CD14-positive monocyte (primary cell): ENCODE measurements around the gene KRTAP4-7. TPM values are rescaled to one million over a fixed set of nuclear protein-coding genes. Genes with fewer than 3 reads are reported as not detected.
"Not testable (repeated sequence)": the region's sequence is repeated elsewhere in the genome, so short reads cannot be mapped to it uniquely, and the experiment has no call there.

ENCODE experiments used
- DNase-seq, 3 donors: peaks; one replicate each; pipeline ENCODE4 v3.0.0-alpha.2; 2011 to 2022
- H2AFZ ChIP-seq: 2 replicates; pipeline ENCODE4 v1.6.0; 2012; ENCODE audit warnings: mild to moderate bottlenecking, low read depth, low read length, inconsistent platforms; ENCODE audit not compliant: insufficient read depth, poor library complexity, severe bottlenecking
- H3K27ac ChIP-seq, 2 donors: 1 replicate in 1 of 2; 2 replicates in 1 of 2; pipeline ENCODE4 v1.5.1; 2012 to 2013; ENCODE audit warnings: low read length in 2 of 2, control low read depth in 1 of 2, inconsistent platforms in 1 of 2, low read depth in 1 of 2, mild to moderate bottlenecking in 1 of 2
- H3K27me3 ChIP-seq, 2 donors: one replicate each; pipeline versions ENCODE4 v1.6.0 to v1.6.1; 2011 to 2013; ENCODE audit warnings: low read length in 2 of 2; ENCODE audit not compliant: control insufficient read depth in 2 of 2, insufficient read depth in 2 of 2
- H3K36me3 ChIP-seq, 2 donors: replicated peaks in 1 of 2; 1 replicate in 1 of 2; 2 replicates in 1 of 2; pipeline versions ENCODE4 v1.5.1 to v1.6.1; 2012 to 2013; ENCODE audit warnings: low read length in 2 of 2, control low read depth in 1 of 2, inconsistent platforms in 1 of 2, mild to moderate bottlenecking in 1 of 2; ENCODE audit not compliant: insufficient read depth in 2 of 2, control insufficient read depth in 1 of 2
- H3K4me1 ChIP-seq, 2 donors: 1 replicate in 1 of 2; 2 replicates in 1 of 2; pipeline versions ENCODE4 v1.5.1 to v1.6.1; 2012 to 2013; ENCODE audit warnings: low read length in 2 of 2, control low read depth in 1 of 2, inconsistent platforms in 1 of 2, mild to moderate bottlenecking in 1 of 2, moderate library complexity in 1 of 2; ENCODE audit not compliant: insufficient read depth in 2 of 2, control insufficient read depth in 1 of 2
- H3K4me2 ChIP-seq: replicated peaks from 2 replicates; pipeline ENCODE3; 2012; ENCODE audit warnings: low read length, moderate library complexity, mild to moderate bottlenecking; ENCODE audit not compliant: poor library complexity, severe bottlenecking; ENCODE audit errors: extremely low read depth
- H3K4me3 ChIP-seq, 3 experiments: fragments of 200-600 bp in 1 of 3; sonication (generic) in 1 of 3; replicated peaks in 1 of 3; 1 replicate in 2 of 3; 2 replicates in 1 of 3; pipeline ENCODE4 v1.5.1; 2011 to 2013; ENCODE audit warnings: low read length in 3 of 3, mild to moderate bottlenecking in 3 of 3, control low read depth in 2 of 3, low read depth in 2 of 3, inconsistent platforms in 1 of 3, moderate library complexity in 1 of 3
- H3K79me2 ChIP-seq: 2 replicates; pipeline ENCODE4 v1.6.0; 2012; ENCODE audit warnings: mild to moderate bottlenecking, control low read depth, inconsistent platforms, low read length, moderate library complexity; ENCODE audit not compliant: insufficient read depth
- H3K9ac ChIP-seq: 2 replicates; pipeline ENCODE4 v1.6.0; 2017; ENCODE audit warnings: low read length, mild to moderate bottlenecking; ENCODE audit not compliant: insufficient read depth, poor library complexity, severe bottlenecking
- H3K9me3 ChIP-seq, 2 donors: replicated peaks in 1 of 2; 1 replicate in 1 of 2; 2 replicates in 1 of 2; pipeline versions ENCODE4 v1.5.1 to v1.6.1; 2012 to 2013; ENCODE audit warnings: low read length in 2 of 2, control low read depth in 1 of 2; ENCODE audit not compliant: control insufficient read depth in 1 of 2, insufficient read depth in 1 of 2
- H4K20me1 ChIP-seq: 2 replicates; pipeline ENCODE4 v1.6.0; 2012; ENCODE audit warnings: mild to moderate bottlenecking, low read length, control low read depth, moderate library complexity; ENCODE audit not compliant: insufficient read depth
- H3K27ac Mint-ChIP-seq, 7 donors: one replicate each; pipeline ENCODE4 v1.8.0; 2020; ENCODE audit warnings: mild to moderate bottlenecking in 7 of 7, mixed read lengths in 7 of 7, moderate library complexity in 6 of 7, inconsistent platforms in 2 of 7
- H3K27me3 Mint-ChIP-seq, 3 donors: one replicate each; pipeline ENCODE4 v1.8.0; 2021 to 2022; ENCODE audit warnings: low read depth in 3 of 3, mild to moderate bottlenecking in 3 of 3, mixed read lengths in 3 of 3, moderate library complexity in 3 of 3, inconsistent platforms in 1 of 3
- H3K36me3 Mint-ChIP-seq, 2 donors: one replicate each; pipeline ENCODE4 v1.8.0; 2020; ENCODE audit warnings: mixed read lengths in 2 of 2, inconsistent platforms in 1 of 2, mild to moderate bottlenecking in 1 of 2
- H3K4me1 Mint-ChIP-seq: one replicate; pipeline ENCODE4 v1.8.0; 2020; ENCODE audit warnings: mild to moderate bottlenecking, mixed read lengths
- H3K4me3 Mint-ChIP-seq, 2 donors: one replicate each; pipeline ENCODE4 v1.8.0; 2020; ENCODE audit warnings: mild to moderate bottlenecking in 2 of 2, mixed read lengths in 2 of 2, moderate library complexity in 1 of 2
- H3K9me3 Mint-ChIP-seq, 7 donors: one replicate each; pipeline ENCODE4 v1.8.0; 2020 to 2022; ENCODE audit warnings: mixed read lengths in 7 of 7, mild to moderate bottlenecking in 6 of 7, moderate library complexity in 6 of 7, inconsistent platforms in 2 of 7
- CTCF ChIP-seq: fragments of 200-600 bp; IDR thresholded peaks from one replicate; pipeline ENCODE4 v1.8.0; 2022; ENCODE audit warnings: antibody characterized with exemption, mild to moderate bottlenecking
- WGBS: methylation state at CpG from one replicate; pipeline ENCODE4 v1.1.5; 2013; ENCODE audit warnings: missing lambda C conversion rate; ENCODE audit not compliant: insufficient coverage; 5-methylcytosine and 5-hydroxymethylcytosine counted together
- intact Hi-C, 2 donors: fragments of 100-400 bp; cut with micrococcal nuclease; formaldehyde crosslinking; loops; one replicate each; pipeline versions ENCODE4 v1.15.0 to v1.15.1; 2023
- polyA plus RNA-seq, 3 donors: library from polyadenylated mRNA; depleted of rRNA in 1 of 3; unstranded in 2 of 3; stranded (reverse) in 1 of 3; fragments of 300-500 nt in 2 of 3; fragments of >200 nt in 1 of 3; fragmentation: Illumina TruSeq in 2 of 3; gene quantifications; 1 replicate in 2 of 3; 2 replicates in 1 of 3; pipeline ENCODE4 v1.2.3, GENCODE V29; 2012 to 2021

Gene KRTAP4-7
- polyA plus RNA-seq, 3 donors = not detected

DNA sequence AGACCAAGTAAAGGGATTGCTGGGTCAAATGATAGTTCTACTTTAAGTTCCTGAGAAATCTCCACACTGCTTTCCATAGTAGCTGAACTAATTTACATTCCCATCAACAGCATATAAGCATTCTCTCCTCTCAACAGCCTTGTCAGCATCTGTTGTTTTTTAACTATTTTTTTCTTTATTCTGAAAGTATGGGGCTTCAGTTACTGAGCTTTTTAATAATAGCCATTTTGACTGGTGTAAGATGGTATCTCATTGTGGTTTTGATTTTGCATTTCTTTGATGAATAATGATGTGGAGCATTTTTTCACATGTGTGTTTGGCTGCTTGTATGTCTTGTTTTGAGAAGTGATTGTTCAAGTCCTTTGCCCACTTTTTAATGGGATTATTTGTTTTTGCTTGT is 31.4 kb upstream of the KRTAP4-7 start:
- Histone ChIP-seq H3K36me3 (no peaks in the 10 kb centered on the region), H3K4me1 (no peaks in the 10 kb centered on the region), H3K4me2 (no peak overlapping the region), H3K27ac (no peak overlapping the region), H3K9ac (no peak overlapping the region), H3K79me2 (no peaks in the 10 kb centered on the region), H3K9me3 (no peaks in the 10 kb centered on the region), H4K20me1 (no peaks in the 10 kb centered on the region), H3K27me3 (peaks cover 2 to 7% of the 10 kb centered on the region in 2 donors), H2AFZ (no peak overlapping the region), H3K4me3 (no peak overlapping the region)
- Mint-ChIP-seq H3K4me3 (no peak overlapping the region), H3K27me3 (peaks cover 9 to 23% (median 12%) of the 10 kb centered on the region in 3 donors), H3K9me3 (peaks cover 0 to 5% (median 0%) of the 10 kb centered on the region in 7 donors), H3K36me3 (no peaks in the 10 kb centered on the region), H3K27ac (no peak overlapping the region), H3K4me1 (no peaks in the 10 kb centered on the region)
- intact Hi-C loops = no loop called here
- TF ChIP-seq CTCF = no peak
- no peak for DNase-seq

DNA sequence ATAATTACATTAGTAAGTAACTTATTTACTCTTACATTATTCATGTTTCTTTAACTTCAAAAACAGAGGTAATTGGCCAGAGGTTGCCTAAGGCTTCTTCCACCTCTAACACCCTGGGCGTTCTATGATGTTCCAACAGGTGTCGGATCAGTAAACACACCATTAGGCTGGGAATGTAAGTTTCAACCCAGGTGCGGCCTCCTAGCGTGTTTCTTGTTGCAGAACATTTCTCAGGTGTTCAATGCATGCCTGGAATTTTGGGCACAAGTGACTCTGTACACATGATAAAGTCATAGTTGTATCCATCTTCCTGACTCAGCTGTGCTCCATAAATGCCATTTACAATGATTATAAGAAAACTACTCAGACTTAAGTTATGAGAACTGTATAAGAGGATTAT is 29.9 kb upstream of the KRTAP4-7 start:
- no peak overlapping the region for H2AFZ ChIP-seq
- no peaks in the 10 kb centered on the region for H3K36me3 ChIP-seq
- no peak overlapping the region for H3K4me3 ChIP-seq
- peaks cover 5 to 13% (median 8%) of the 10 kb centered on the region in 3 donors for H3K27me3 Mint-ChIP-seq
- no peak overlapping the region for H3K27ac Mint-ChIP-seq
- intact Hi-C loops = no loop called here
- H4K20me1 ChIP-seq = no peaks in the 10 kb centered on the region
- no peaks in the 10 kb centered on the region for H3K4me1 Mint-ChIP-seq
- H3K9me3 ChIP-seq = no peaks in the 10 kb centered on the region
- no peaks in the 10 kb centered on the region for H3K4me1 ChIP-seq
- peaks cover 0 to 9% (median 2%) of the 10 kb centered on the region in 7 donors for H3K9me3 Mint-ChIP-seq
- TF ChIP-seq CTCF = no peak
- H3K27ac ChIP-seq = no peak overlapping the region
- H3K27me3 ChIP-seq = peaks cover under 1 to 10% of the 10 kb centered on the region in 2 donors
- no peak for DNase-seq
- H3K36me3 Mint-ChIP-seq = no peaks in the 10 kb centered on the region
- H3K79me2 ChIP-seq = no peaks in the 10 kb centered on the region
- no peak overlapping the region for H3K4me3 Mint-ChIP-seq
- H3K9ac ChIP-seq = no peak overlapping the region
- WGBS = 96% methylated on average over 3 of the region's 4 CpGs
- H3K4me2 ChIP-seq = no peak overlapping the region

DNA sequence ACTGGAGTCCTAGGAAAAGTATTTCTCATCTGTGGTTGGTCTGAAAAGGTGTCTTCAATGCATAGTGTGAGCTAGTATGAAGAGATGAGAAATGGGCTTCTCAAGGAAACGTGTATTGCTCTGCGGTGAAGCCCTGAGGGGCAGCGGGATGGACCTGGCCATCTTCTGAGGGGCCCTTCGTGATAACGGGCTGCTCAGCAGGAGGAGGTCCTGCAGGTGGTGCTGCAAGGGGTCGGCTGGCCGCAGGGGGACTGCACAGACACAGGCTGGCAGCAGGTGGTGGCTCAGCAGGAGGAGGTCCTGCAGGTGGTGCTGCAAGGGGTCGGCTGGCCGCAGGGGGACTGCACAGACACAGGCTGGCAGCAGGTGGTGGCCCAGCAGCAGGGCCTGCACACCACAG is 29.4 kb upstream of the KRTAP4-7 start:
- DNase-seq, H3K27ac Mint-ChIP-seq, H3K4me3 Mint-ChIP-seq, H3K27ac ChIP-seq, H3K36me3 Mint-ChIP-seq, H3K4me1 ChIP-seq, intact Hi-C loops, H3K9me3 ChIP-seq, H4K20me1 ChIP-seq, H3K4me1 Mint-ChIP-seq, H3K4me2 ChIP-seq, H3K79me2 ChIP-seq, H2AFZ ChIP-seq, H3K9me3 Mint-ChIP-seq, H3K36me3 ChIP-seq, H3K4me3 ChIP-seq, H3K9ac ChIP-seq: not testable (repeated sequence)
- H3K27me3 ChIP-seq = peaks cover 3 to 11% of the 10 kb centered on the region in 2 donors
- WGBS = 98% methylated on average over 5 of the region's 9 CpGs
- H3K27me3 Mint-ChIP-seq = peaks cover 9 to 18% (median 11%) of the 10 kb centered on the region in 3 donors
